OCI-LY1 (cell line): ENCODE results near the gene SLC2A2.
"Not testable (repeated sequence)": the region's sequence is repeated elsewhere in the genome, so short reads cannot be mapped to it uniquely, and the experiment has no call there.

Source experiments
- H2AFZ ChIP-seq: fragments of 200-600 bp; sonication (generic), shearing (Covaris generic); 2 replicates; pipeline ENCODE4 v1.6.0; 2014; ENCODE audit warnings: antibody characterized with exemption, mild to moderate bottlenecking, low read length
- H3F3A ChIP-seq: fragments of 200-600 bp; sonication (generic), shearing (Covaris generic); 2 replicates; pipeline ENCODE4 v1.6.0; 2014; ENCODE audit warnings: mild to moderate bottlenecking, antibody characterized with exemption, low read length, moderate library complexity; ENCODE audit not compliant: insufficient read depth
- H3K27ac ChIP-seq: fragments of 200-600 bp; sonication (generic); 2 replicates; pipeline ENCODE4 v1.5.1; 2014; ENCODE audit warnings: low read length, mixed run types, mild to moderate bottlenecking, low read depth; ENCODE audit not compliant: poor library complexity, severe bottlenecking
- H3K27me3 ChIP-seq: fragments of 200-600 bp; sonication (generic); 2 replicates; pipeline ENCODE4 v1.6.0; 2014; ENCODE audit warnings: antibody characterized with exemption, mild to moderate bottlenecking, low read length, moderate library complexity; ENCODE audit not compliant: insufficient read depth
- H3K36me3 ChIP-seq: fragments of 200-600 bp; sonication (generic); 2 replicates; pipeline ENCODE4 v1.6.1; 2014; ENCODE audit warnings: mild to moderate bottlenecking, antibody characterized with exemption, low read length, moderate library complexity, mixed read lengths; ENCODE audit not compliant: insufficient read depth
- H3K4me1 ChIP-seq: fragments of 200-600 bp; sonication (generic); 2 replicates; pipeline ENCODE4 v1.5.1; 2014; ENCODE audit warnings: mild to moderate bottlenecking, low read length, moderate library complexity; ENCODE audit not compliant: insufficient read depth, severe bottlenecking
- H3K4me2 ChIP-seq: fragments of 200-600 bp; sonication (generic), shearing (Covaris generic); 2 replicates; pipeline ENCODE4 v1.6.1; 2014; ENCODE audit warnings: low read length
- H3K4me3 ChIP-seq: fragments of 200-600 bp; sonication (generic); 2 replicates; pipeline ENCODE4 v1.5.1; 2014; ENCODE audit warnings: low read length, low read depth, mild to moderate bottlenecking, mixed read lengths; ENCODE audit not compliant: poor library complexity, severe bottlenecking
- H3K79me2 ChIP-seq: fragments of 200-600 bp; shearing (Covaris generic); 2 replicates; pipeline ENCODE4 v1.6.1; 2016; ENCODE audit warnings: mixed run types, low read length, mixed read lengths; ENCODE audit not compliant: insufficient read depth
- H3K9ac ChIP-seq: fragments of 200-600 bp; sonication (generic), shearing (Covaris generic); 2 replicates; pipeline ENCODE4 v1.6.1; 2014; ENCODE audit warnings: mild to moderate bottlenecking, low read length, mixed read lengths
- H3K9me2 ChIP-seq: fragments of 200-600 bp; sonication (generic), shearing (Covaris generic); 2 replicates; pipeline ENCODE4 v1.6.1; 2014; ENCODE audit warnings: low read depth, mild to moderate bottlenecking, low read length, mixed read lengths
- H3K9me3 ChIP-seq: fragments of 200-600 bp; shearing (Covaris generic); 2 replicates; pipeline ENCODE4 v1.6.1; 2014; ENCODE audit warnings: low read length, mixed read lengths
- H4K20me1 ChIP-seq: fragments of 200-600 bp; sonication (generic), shearing (Covaris generic); 2 replicates; pipeline ENCODE4 v1.6.0; 2016; ENCODE audit warnings: mild to moderate bottlenecking, low read length; ENCODE audit not compliant: insufficient read depth
- EZH2 ChIP-seq: fragments of 200-600 bp; sonication (generic), shearing (Covaris generic); IDR thresholded peaks from 2 replicates; pipeline ENCODE4 v1.8.0; 2017; ENCODE audit warnings: borderline replicate concordance, mixed run types, mild to moderate bottlenecking, antibody characterized with exemption, low read length, moderate library complexity, mixed read lengths
- TF ChIP-seq, protein P1 (sequence below): fragments of 200-600 bp; sonication (generic), shearing (Covaris generic); IDR thresholded peaks from 2 replicates; pipeline ENCODE4 v1.5.1; 2017; ENCODE audit warnings: mild to moderate bottlenecking, antibody characterized with exemption, low read length, moderate library complexity, mixed read lengths

Gene SLC2A2

GRCh38 chr3:170976190-170976519, 50.4 kb downstream of the SLC2A2 start:
- Histone ChIP-seq H3K9me3 (no peaks in the 10 kb centered on the region), H2AFZ (no peak overlapping the region), H3K27ac (no peak overlapping the region), H3K9me2 (no peaks in the 10 kb centered on the region), H3K9ac (no peak overlapping the region), H3K4me2 (no peak overlapping the region), H3K79me2 (no peaks in the 10 kb centered on the region), H3F3A (no peaks in the 10 kb centered on the region), H3K4me1 (no peaks in the 10 kb centered on the region), H3K4me3 (no peak overlapping the region), H3K36me3 (no peaks in the 10 kb centered on the region), H4K20me1 (no peaks in the 10 kb centered on the region), H3K27me3 (no peaks in the 10 kb centered on the region; the same call in 1 of the 2 replicates)
- TF ChIP-seq, protein P1, sequence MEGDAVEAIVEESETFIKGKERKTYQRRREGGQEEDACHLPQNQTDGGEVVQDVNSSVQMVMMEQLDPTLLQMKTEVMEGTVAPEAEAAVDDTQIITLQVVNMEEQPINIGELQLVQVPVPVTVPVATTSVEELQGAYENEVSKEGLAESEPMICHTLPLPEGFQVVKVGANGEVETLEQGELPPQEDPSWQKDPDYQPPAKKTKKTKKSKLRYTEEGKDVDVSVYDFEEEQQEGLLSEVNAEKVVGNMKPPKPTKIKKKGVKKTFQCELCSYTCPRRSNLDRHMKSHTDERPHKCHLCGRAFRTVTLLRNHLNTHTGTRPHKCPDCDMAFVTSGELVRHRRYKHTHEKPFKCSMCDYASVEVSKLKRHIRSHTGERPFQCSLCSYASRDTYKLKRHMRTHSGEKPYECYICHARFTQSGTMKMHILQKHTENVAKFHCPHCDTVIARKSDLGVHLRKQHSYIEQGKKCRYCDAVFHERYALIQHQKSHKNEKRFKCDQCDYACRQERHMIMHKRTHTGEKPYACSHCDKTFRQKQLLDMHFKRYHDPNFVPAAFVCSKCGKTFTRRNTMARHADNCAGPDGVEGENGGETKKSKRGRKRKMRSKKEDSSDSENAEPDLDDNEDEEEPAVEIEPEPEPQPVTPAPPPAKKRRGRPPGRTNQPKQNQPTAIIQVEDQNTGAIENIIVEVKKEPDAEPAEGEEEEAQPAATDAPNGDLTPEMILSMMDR = no peak
- no peak for TF ChIP-seq EZH2

- Histone ChIP-seq H3K9ac (no peak overlapping the region), H4K20me1 (no peaks in the 10 kb centered on the region), H3K79me2 (no peaks in the 10 kb centered on the region), H3K4me2 (no peak overlapping the region), H3K36me3 (no peaks in the 10 kb centered on the region), H3K9me2 (no peaks in the 10 kb centered on the region), H3F3A (no peaks in the 10 kb centered on the region), H3K9me3 (no peaks in the 10 kb centered on the region), H2AFZ (no peak overlapping the region), H3K27ac (no peak overlapping the region), H3K27me3 (no peaks in the 10 kb centered on the region; the same call in 1 of the 2 replicates), H3K4me1 (no peaks in the 10 kb centered on the region), H3K4me3 (no peak overlapping the region)
- TF ChIP-seq EZH2 = no peak
- TF ChIP-seq, protein P1 = no peak
These were observed 51.0 kb downstream of the SLC2A2 start for GRCh38 chr3:170975283-170976189.

DNA sequence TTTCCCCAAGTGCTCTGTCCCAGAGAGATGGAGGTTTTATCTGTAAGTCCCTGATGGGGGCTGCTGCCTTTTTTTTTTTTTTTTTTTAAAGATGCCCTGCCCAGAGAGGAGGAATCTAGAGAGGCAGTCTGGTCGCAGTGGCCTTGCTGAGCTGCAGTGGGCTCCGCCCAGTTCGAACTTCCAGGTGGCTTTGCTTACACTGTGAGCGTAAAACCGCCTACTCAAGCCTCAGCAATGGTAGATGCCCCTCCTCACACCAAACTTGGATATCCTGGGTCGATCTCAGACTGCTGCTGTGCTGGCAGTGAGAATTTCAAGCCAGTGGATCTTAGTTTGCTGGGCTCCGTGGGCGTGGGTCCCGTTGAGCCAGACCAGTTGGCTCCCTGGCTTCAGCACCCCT, 51.6 kb downstream of the SLC2A2 start:
- no peaks in the 10 kb centered on the region for H3K79me2 ChIP-seq
- H3K4me3 ChIP-seq = no peak overlapping the region
- H3K4me2 ChIP-seq = no peak overlapping the region
- no peaks in the 10 kb centered on the region for H3K36me3 ChIP-seq
- H3K9ac ChIP-seq = no peak overlapping the region
- H2AFZ ChIP-seq = no peak overlapping the region
- no peaks in the 10 kb centered on the region; the same call in 1 of the 2 replicates for H3K27me3 ChIP-seq
- H3K27ac ChIP-seq = no peak overlapping the region
- no peaks in the 10 kb centered on the region for H3K4me1 ChIP-seq
- no peak for TF ChIP-seq EZH2
- TF ChIP-seq, protein P1 = no peak
- H3F3A ChIP-seq = no peaks in the 10 kb centered on the region
- no peaks in the 10 kb centered on the region for H3K9me2 ChIP-seq
- H4K20me1 ChIP-seq = no peaks in the 10 kb centered on the region
- H3K9me3 ChIP-seq = no peaks in the 10 kb centered on the region

DNA sequence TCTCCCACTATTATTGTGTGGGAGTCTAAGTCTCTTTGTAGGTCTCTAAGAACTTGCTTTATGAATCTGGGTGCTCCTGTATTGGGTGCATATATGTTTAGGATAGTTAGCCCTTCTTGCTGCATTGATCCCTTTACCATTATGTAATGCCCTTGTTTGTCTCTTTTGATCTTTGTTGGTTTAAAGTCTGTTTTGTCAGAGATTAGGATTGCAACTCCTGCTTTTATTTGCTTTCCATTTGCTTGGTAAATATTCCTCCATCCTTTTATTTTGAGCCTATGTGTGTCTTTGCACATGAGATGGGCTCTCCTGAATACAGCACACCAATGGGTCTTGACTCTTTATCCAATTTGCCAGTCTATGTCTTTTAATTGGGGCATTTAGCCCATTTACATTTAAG, 53.6 kb downstream of the SLC2A2 start:
- H3K79me2 ChIP-seq, H3K36me3 ChIP-seq, H3K9me2 ChIP-seq, H3K4me1 ChIP-seq, H2AFZ ChIP-seq, H3K4me3 ChIP-seq, H4K20me1 ChIP-seq, H3F3A ChIP-seq, H3K4me2 ChIP-seq, H3K27me3 ChIP-seq, H3K9me3 ChIP-seq, H3K27ac ChIP-seq, H3K9ac ChIP-seq: not testable (repeated sequence)
